ENCODE results near the gene DBNDD1.
"Not testable (repeated sequence)": the region's sequence is repeated elsewhere in the genome, so short reads cannot be mapped to it uniquely, and the experiment has no call there.

The DBNDD1 gene

DNA sequence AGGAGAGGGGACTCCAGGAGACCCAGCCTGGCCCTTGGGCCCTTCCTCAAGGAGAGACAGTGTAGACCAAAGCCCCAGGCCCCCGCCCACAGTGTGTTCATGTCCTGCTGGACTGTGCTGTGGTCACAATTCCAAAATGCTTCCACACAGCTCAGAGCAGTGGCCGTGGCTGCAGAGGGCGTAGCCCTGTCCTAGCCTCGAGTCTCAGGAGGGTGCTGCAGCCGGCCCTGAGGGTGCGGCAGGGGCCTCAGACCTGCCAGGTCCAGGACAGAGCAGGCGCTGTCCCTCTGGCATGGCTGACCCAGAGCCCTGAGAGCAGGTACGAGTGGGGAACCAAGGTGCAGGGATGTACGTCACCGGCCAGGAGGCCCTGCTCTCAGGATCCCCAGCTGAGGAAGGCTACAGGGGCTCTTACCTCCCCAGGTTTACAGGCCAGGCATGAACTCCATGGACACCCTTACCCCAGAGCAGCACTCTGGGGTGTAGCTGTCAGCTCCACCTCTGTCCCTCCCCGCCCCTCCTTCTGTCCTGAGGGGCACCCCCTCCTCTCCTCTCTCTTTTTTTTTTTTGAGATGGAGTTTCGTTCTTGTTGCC, 7.3 kb downstream of the DBNDD1 start:
- H3K4me3 ChIP-seq (ENCODE audit: control insufficient read depth, low read depth, low read length) = no peak overlapping the region
- TF ChIP-seq, protein P1, sequence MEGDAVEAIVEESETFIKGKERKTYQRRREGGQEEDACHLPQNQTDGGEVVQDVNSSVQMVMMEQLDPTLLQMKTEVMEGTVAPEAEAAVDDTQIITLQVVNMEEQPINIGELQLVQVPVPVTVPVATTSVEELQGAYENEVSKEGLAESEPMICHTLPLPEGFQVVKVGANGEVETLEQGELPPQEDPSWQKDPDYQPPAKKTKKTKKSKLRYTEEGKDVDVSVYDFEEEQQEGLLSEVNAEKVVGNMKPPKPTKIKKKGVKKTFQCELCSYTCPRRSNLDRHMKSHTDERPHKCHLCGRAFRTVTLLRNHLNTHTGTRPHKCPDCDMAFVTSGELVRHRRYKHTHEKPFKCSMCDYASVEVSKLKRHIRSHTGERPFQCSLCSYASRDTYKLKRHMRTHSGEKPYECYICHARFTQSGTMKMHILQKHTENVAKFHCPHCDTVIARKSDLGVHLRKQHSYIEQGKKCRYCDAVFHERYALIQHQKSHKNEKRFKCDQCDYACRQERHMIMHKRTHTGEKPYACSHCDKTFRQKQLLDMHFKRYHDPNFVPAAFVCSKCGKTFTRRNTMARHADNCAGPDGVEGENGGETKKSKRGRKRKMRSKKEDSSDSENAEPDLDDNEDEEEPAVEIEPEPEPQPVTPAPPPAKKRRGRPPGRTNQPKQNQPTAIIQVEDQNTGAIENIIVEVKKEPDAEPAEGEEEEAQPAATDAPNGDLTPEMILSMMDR (IDR thresholded peaks at IDR 0.05; ENCODE audit: control insufficient read depth, insufficient read depth, low read depth, low read length, missing control alignments) = no peak
- DNase-seq (ENCODE audit: low read depth) = no peak

DNA sequence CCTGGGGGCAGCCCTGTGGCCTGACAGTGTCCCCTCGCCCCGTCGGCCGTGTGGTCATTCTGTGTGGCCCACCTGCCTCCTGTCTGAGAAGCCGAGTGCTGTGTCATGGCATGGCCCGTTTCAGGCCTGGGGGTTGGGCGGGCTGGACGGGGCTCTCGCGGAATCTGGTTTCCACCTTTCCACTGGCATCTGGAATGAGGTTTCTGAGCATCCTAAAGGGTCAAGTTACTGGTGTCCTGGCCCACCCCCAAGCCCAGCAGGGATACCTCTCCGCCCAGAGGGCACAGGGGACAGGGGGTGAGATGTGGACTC, 7.8 kb downstream of the DBNDD1 start:
- no peak for DNase-seq (ENCODE audit: low read depth)
- TF ChIP-seq, protein P1 (IDR thresholded peaks at IDR 0.05; ENCODE audit: control insufficient read depth, insufficient read depth, low read depth, low read length, missing control alignments) = no peak
- no peak overlapping the region for H3K4me3 ChIP-seq (ENCODE audit: control insufficient read depth, low read depth, low read length)

DNA sequence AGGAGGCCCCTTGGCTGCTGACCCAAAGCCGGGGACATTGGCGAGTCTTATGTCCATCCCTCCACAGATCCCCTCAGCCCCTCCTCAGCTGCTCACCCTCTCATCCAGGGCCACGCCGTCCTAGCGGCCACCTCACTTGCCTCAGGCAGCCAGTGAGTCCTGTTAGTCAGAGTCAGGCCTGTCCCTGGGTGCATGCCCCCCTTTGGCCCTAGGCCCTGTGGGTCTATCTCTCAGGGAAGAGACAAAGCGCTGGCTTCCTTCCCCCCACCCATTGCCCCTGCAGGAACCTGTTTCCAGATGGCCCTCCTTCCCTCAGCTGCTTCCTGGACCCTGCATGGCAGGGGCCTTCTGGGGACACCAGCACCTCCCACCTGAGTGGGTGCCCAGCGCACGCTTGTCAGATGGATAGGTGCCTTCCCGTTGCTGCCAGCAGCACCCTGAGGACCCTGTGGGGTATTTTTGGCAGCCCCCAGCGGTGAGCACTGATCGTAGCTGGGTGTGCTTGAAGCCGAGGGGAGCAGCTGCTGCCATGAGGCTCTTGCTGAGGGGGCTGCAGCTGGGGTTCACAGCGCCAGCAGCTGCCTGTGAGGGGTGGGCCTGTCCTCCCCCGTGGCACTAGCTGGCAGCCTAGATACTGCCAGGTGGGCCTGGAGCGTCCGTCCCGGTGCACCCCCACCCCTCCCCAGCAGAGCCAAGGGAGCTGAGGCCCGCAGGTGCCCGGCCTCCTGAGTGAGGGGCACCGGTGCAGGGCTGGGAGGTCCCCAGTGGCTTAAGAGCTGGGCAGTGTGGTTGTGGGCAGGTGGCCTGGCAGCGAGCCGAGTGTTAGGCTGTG, 8.4 kb downstream of the DBNDD1 start:
- DNase-seq (ENCODE audit: low read depth) = no peak
- TF ChIP-seq, protein P1 (IDR thresholded peaks at IDR 0.05; ENCODE audit: control insufficient read depth, insufficient read depth, low read depth, low read length, missing control alignments) = no peak
- H3K4me3 ChIP-seq (ENCODE audit: control insufficient read depth, low read depth, low read length) = no peak overlapping the region

DNA sequence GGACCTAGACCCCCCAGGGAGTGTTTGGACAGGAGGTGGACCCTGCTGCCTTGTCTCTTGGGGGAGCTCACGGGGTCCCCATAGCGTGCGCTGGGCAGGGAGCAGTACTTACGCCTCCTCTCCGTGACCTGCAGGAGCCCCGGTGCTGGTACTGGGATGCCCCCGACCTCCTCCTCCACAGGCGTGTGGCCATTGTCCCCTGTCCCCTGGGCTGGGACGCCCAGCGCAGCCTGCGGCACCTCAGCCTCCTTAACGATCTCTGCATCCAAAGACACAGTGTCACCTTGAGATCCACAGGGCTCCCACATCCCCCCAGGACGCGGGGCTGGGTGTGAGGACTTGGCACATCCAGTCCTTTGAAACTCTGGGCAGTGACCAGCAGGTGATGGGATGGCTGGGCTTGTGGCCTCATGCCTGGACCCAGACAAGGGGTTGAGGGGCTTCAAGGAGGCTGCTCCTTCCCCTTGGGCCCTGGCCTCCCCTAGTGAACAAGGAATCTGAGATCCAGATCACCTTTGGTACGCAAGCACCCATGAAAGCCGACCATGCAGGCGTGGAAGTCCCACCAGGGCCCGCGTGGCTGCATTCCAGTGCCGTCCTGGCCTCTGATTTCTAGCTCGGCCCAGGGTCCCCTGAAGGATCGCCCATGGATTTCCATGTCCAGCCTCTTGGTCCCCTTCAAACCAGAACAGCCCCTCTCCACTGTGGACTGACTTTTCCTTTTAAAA, 9.9 kb downstream of the DBNDD1 start:
- DNase-seq (ENCODE audit: low read depth) = no peak
- TF ChIP-seq, protein P1 (IDR thresholded peaks at IDR 0.05; ENCODE audit: control insufficient read depth, insufficient read depth, low read depth, low read length, missing control alignments) = no peak
- no peak overlapping the region for H3K4me3 ChIP-seq (ENCODE audit: control insufficient read depth, low read depth, low read length)

DNA sequence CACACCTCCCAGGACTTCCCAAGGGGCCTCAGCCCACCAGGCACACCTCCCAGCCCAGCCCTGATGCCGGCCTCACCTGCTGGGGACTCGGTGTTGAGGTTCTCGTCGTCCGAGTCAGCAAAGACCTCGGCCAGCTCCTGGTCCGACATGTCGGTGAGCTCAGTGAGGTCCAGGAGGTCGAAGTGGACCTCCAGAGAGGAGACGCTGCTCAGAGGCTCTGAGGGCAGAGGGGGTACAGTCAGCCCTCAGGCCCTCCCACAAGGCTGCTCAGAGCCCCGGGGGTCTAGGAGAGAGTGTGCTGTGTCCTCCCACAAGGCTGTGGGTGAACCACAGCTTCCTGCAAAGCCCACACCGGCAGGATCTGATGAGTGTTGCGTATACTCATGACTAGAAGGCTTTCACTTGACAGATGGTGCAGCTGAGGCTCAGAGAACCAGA, 10.5 kb downstream of the DBNDD1 start:
- no peak for DNase-seq (ENCODE audit: low read depth)
- TF ChIP-seq, protein P1 (IDR thresholded peaks at IDR 0.05; ENCODE audit: control insufficient read depth, insufficient read depth, low read depth, low read length, missing control alignments) = no peak
- H3K4me3 ChIP-seq (ENCODE audit: control insufficient read depth, low read depth, low read length) = no peak overlapping the region

DNA sequence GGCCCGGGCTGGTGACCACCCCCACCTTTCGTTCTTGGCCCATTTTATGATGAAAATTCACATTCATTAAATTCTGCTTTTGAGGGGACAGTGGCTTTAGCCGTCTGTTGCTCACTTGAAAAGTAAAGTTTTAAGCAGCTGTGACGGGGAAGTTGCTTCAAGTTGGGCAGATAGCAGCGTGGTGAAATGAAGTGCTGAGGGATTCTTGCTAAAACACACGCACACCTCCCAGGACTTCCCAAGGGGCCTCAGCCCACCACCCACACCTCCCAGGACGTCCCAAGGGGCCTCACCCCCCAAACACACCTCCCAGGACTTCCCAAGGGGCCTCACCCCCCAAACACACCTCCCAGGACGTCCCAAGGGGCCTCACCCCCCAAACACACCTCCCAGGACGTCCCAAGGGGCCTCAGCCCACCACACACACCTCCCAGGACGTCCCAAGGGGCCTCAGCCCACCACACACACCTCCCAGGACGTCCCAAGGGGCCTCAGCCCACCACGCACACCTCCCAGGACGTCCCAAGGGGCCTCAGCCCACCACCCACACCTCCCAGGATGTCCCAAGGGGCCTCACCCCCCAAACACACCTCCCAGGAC, 11.5 kb downstream of the DBNDD1 start:
- not testable (repeated sequence) for DNase-seq (ENCODE audit: low read depth); H3K4me3 ChIP-seq (ENCODE audit: control insufficient read depth, low read depth, low read length)
